ENCODE results near the gene CDH22.

Gene CDH22, protein sequence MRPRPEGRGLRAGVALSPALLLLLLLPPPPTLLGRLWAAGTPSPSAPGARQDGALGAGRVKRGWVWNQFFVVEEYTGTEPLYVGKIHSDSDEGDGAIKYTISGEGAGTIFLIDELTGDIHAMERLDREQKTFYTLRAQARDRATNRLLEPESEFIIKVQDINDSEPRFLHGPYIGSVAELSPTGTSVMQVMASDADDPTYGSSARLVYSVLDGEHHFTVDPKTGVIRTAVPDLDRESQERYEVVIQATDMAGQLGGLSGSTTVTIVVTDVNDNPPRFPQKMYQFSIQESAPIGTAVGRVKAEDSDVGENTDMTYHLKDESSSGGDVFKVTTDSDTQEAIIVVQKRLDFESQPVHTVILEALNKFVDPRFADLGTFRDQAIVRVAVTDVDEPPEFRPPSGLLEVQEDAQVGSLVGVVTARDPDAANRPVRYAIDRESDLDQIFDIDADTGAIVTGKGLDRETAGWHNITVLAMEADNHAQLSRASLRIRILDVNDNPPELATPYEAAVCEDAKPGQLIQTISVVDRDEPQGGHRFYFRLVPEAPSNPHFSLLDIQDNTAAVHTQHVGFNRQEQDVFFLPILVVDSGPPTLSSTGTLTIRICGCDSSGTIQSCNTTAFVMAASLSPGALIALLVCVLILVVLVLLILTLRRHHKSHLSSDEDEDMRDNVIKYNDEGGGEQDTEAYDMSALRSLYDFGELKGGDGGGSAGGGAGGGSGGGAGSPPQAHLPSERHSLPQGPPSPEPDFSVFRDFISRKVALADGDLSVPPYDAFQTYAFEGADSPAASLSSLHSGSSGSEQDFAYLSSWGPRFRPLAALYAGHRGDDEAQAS

DNA sequence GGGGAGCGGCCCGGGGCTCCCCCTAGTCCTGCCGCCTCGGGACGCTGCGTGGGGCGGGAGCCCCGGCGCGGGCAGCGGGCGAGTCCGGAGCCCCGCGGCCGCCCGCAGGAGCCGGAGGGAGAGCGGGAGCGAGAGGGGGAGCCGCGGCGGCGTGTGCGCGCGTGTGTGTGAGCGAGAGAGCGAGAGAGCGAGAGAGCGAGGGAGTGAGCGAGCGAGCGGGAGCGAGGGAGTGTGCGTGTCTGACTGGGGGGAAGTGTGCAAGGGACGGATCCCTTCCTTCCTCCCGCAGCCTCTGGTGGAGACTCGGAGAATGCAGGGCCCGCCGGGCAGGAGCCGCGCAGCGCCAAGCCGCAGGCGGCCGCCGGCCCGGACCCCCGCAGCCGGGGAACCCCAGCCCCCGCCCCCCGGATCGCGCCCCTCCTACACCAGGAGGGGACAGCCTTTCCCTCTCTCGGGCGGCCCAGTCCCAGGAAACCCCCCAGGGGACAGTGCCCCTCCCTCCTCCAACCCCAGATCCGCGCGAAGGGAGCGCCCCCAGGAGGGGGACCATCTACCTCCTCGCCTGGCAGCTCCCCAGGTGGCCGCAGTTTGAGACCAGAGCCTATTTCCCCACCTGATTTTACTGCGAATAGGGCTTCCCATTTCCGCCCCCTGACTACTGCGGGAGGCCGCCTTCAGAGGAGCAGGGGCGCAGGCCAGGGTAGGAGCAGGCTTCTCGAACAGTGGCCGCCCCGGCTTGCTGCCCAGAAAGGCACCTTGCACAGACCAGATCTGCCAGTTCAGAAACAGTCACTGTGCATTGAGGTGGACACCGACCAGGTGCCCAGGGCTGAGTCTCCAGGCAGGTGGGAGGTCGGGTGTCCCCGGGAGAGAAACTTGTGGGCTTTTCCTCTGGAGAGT, at the start of gene CDH22:
CDH22 (minus strand) TSS at position 241 of the 900 bp plus-strand sequence. CDS start 57,204 bp downstream, outside the sequence.
- TF ChIP-seq CTCF (IDR thresholded peaks at IDR 0.05; ENCODE audit: low read length, missing control alignments), result peak; percentile 25
- no peak within 1 kb of the TSS for H3K4me3 ChIP-seq (replicated peaks; ENCODE audit: low read depth, low read length)
- DNase-seq (ENCODE audit: low read depth), result peak; percentile 43

DNA sequence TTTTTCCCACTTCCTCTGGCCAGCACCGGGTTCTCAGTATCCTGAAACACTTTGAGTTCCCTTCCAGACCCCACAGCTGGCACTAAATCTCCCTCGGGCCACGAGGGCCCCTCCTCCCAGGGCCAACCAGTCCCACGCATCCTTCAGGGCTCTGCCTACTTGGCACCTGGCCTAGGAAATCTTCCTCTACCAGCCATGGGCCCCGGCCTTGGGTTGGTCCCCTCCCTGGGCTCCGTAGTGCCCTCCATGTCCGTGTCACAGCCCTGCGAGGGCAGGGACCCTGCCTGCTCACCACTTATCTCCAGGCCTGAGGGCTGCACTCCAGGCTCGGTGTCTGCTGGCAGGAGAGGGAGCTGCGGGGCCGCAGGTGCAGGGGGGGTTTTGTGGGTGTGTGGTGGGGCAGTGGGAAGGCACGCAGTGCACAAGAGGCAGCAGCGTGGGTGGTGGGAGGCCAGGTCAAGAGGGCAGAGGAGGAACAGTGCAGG, 48.8 kb upstream of the CDH22 start:
- TF ChIP-seq CTCF (IDR thresholded peaks at IDR 0.05; ENCODE audit: low read length, missing control alignments), result no peak
- no peak overlapping the region for H3K4me3 ChIP-seq (replicated peaks; ENCODE audit: low read depth, low read length)
- DNase-seq (ENCODE audit: low read depth), result no peak

- DNase-seq (ENCODE audit: low read depth), result no peak
- TF ChIP-seq CTCF (IDR thresholded peaks at IDR 0.05; ENCODE audit: low read length, missing control alignments), result no peak
- no peak overlapping the region for H3K4me3 ChIP-seq (replicated peaks; ENCODE audit: low read depth, low read length)
Observed at GRCh38 chr20:46356195-46357029, 48.1 kb upstream of the CDH22 start.

DNA sequence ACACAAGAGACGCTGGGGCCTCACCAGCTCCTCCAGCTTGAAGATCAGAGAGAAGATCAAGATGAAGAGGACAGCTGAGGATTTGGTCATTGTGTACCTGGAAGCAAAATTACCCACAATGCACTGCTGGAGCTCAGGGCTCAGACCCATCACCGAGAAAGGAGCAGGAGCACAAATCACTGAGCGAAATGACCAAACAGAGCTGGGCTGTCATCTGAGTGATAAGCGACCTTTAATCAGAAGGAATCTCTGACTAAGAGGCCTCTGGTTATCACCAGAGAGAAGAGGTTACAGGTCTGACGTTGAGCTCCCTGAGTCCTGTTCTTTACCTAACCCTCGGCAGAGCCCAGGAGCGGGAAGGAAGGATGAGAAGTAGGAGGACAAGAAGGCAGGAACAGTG, 47.5 kb upstream of the CDH22 start:
- DNase-seq (ENCODE audit: low read depth), result no peak
- no peak for TF ChIP-seq CTCF (IDR thresholded peaks at IDR 0.05; ENCODE audit: low read length, missing control alignments)
- H3K4me3 ChIP-seq (replicated peaks; ENCODE audit: low read depth, low read length), result no peak overlapping the region

DNA sequence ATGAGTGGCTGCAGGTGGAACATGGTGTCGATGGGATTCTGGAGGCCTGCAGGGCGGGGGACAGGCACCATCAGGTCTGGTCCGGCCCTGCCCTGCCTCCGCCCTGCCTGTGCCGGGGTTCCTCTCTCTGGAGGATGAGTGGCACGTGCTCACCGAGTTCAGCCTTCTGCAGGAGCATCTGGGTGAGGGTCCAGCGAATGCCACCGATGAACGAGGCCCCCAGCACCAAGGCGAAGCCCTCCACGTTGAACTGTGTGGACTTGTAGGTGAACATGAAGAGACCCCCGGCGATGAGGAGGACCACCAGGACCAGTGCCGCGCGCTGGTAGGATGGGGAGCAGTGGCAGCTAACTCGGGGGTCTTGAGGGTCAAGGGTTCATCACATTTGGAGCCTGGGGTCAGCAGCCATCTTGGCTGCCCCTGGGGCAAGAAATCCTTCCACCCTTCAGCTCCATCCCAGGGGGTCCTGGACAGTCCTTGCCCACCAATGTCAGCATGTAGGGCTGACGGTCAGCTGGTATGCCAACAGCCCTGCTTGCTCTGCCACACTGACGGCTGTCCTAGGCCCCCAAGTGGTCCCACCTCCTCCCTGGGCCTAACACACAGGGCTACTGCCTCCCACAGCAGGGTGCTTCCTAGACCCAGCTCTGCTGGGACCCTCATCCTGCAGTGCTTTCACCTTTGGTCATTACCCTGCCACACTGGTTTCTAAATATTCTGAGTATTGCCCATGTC, 46.8 kb upstream of the CDH22 start:
- no peak for TF ChIP-seq CTCF (IDR thresholded peaks at IDR 0.05; ENCODE audit: low read length, missing control alignments)
- DNase-seq (ENCODE audit: low read depth), result no peak
- no peak overlapping the region for H3K4me3 ChIP-seq (replicated peaks; ENCODE audit: low read depth, low read length)

Data from fibroblast of pulmonary artery (primary cell).